ENCODE data around the gene TAF1C.

Gene TAF1C

DNA sequence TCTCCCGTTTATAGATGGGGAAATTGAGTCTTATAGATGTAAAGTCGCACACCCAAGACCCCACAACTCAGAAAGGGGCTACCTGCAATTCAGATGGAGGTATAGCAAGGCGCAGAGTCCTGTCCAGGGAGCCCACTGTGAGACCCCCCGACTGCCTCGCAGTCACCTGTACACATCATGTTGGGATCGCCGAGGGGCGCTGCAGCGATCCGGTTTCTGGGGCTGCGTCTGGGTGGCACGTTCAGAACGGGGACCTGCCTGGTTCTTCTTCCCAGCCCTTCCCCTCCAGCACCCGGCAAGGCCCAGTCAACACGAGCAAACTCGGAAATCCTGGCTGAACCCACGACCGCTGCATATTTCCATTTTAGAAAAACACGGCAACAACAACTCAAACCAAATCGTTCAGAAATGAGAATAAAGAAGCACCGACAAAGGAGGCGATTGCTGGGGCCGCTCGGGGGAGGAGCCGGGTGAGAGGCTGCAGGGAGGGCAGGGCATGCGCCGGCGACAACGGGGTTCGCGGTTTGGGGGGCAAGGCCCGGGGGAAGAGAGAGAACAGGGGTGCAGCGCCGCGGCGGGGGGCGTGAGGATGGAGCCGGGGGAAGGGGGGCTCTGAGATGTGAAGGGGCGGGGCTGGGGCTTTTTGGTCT, 42.5 kb downstream of the TAF1C start:
- Mint-ChIP-seq H3K4me3 (peak overlapping the region; percentile 95), H3K27ac (peak overlapping the region; percentile 86), H3K36me3 (peaks cover 3% of the 10 kb centered on the region), H3K27me3 (peaks cover 32% of the 10 kb centered on the region), H3K9me3 (no peaks in the 10 kb centered on the region), H3K4me1 (peaks cover 25% of the 10 kb centered on the region)
- peak; percentile 69 for DNase-seq
- CTCF ChIA-PET = interaction anchor here (0.9 to 1.0 kb wide), 2 partner anchors 31 to 59 kb away, joined by 3 read pairs; no protein-coding TSS in a partner anchor

GRCh38 chr16:84143784-84144199, 43.1 kb downstream of the TAF1C start:
- no peak for DNase-seq
- peak overlapping the region; percentile 95 for H3K4me3 Mint-ChIP-seq
- no peak overlapping the region for H3K27ac Mint-ChIP-seq
- peaks cover 30% of the 10 kb centered on the region for H3K4me1 Mint-ChIP-seq
- H3K36me3 Mint-ChIP-seq = peaks cover 3% of the 10 kb centered on the region
- H3K9me3 Mint-ChIP-seq = no peaks in the 10 kb centered on the region
- CTCF ChIA-PET = interaction anchor here (0.7 to 0.9 kb wide), 2 partner anchors 11 to 59 kb away, joined by 3 read pairs; no protein-coding TSS in a partner anchor
- peaks cover 32% of the 10 kb centered on the region for H3K27me3 Mint-ChIP-seq

DNA sequence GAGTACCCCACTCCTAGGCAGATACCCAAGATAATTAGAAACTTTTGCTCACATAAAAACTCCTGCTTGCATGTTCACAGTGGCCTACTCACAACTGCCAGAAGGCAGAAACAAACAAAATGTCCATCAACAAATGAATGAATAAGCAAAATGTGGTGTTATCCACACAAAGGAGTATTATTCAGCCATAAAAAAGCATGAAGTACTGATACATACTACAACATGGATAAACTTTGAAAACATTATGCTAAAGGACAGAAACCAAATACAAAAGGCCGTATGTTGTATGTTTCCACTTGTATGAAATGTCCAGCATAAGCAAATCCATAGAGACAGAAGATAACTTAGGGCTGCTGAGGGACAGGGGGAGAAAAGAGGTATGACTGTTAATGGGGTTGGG, 43.8 kb downstream of the TAF1C start:
- peaks cover 3% of the 10 kb centered on the region for H3K36me3 Mint-ChIP-seq
- H3K27ac Mint-ChIP-seq = no peak overlapping the region
- CTCF ChIA-PET = interaction anchor here (0.7 to 0.9 kb wide), 2 partner anchors 11 to 58 kb away, joined by 3 read pairs; no protein-coding TSS in a partner anchor
- H3K4me3 Mint-ChIP-seq = peak overlapping the region; percentile 95
- H3K4me1 Mint-ChIP-seq = peaks cover 36% of the 10 kb centered on the region
- H3K9me3 Mint-ChIP-seq = no peaks in the 10 kb centered on the region
- no peak for DNase-seq
- peaks cover 32% of the 10 kb centered on the region for H3K27me3 Mint-ChIP-seq

DNA sequence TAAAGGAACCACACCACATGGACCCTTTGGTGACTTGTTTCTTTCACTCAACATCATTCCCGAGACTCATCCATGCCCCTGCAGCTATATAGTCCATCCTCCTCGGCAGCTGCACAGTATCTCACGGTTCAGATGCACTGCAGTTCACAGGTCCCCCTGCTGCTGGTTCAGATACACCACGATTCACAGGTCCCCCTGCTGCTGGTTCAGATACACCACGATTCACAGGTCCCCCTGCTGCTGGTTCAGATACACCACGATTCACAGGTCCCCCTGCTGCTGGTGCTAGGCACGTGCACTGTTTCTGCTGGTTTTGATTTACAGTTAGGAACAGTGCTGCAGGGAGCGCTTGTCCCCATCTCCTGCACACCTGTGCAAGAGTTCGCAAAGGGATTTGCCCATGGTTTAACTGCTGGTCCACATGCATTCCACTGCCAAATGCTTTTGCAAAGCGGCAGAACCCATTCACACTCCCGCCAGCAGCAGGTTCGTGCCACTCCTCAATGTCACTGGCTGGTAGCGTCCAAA, 45.6 kb downstream of the TAF1C start:
- DNase-seq = peak; percentile 50
- H3K27me3 Mint-ChIP-seq = peaks cover 15% of the 10 kb centered on the region
- peaks cover 3% of the 10 kb centered on the region for H3K36me3 Mint-ChIP-seq
- CTCF ChIA-PET = interaction anchor here (0.8 kb wide), 2 partner anchors 9 to 53 kb away, joined by 3 to 4 read pairs; no protein-coding TSS in a partner anchor
- H3K4me3 Mint-ChIP-seq = no peak overlapping the region
- no peak overlapping the region for H3K27ac Mint-ChIP-seq
- H3K9me3 Mint-ChIP-seq = no peaks in the 10 kb centered on the region
- peaks cover 39% of the 10 kb centered on the region for H3K4me1 Mint-ChIP-seq

DNA sequence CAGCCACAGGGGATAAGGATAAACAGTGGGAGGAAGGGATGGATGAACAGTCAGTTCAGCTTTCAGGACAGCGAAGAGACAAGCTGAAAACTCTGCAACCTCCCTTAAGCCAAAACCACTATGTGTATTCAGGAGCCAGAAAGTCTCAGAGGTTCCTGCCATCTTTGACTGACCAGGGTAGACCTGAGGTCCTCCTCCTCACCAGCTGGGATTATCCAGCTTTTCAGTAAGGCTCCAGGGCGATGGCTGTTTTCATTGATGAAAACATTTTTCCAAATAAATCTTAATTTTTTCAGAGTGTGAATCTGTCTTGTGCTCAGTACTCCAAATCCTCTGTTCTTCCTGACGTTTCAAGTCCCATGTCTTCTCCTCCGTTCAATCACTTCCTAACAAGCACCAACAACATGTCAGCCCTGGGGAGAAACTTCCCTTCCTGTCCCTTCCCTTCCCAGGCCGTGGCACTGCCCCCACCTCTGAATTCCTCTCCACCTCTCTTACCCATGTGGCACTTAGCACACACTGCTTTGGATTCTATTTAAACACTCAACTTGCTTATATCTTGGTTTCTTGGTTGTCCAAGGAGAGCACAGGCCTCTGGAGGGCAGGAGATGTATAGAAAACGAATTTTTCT, 47.1 kb downstream of the TAF1C start:
- Mint-ChIP-seq H3K4me1 (peaks cover 36% of the 10 kb centered on the region), H3K9me3 (no peaks in the 10 kb centered on the region), H3K27me3 (peaks cover 7% of the 10 kb centered on the region), H3K27ac (no peak overlapping the region), H3K36me3 (peaks cover 3% of the 10 kb centered on the region), H3K4me3 (no peak overlapping the region)
- DNase-seq = no peak
- CTCF ChIA-PET = interaction anchor here (0.7 to 1.9 kb wide), 3 partner anchors 50 to 74 kb away, joined by 3 to 6 read pairs (median 4); no protein-coding TSS in a partner anchor

DNA sequence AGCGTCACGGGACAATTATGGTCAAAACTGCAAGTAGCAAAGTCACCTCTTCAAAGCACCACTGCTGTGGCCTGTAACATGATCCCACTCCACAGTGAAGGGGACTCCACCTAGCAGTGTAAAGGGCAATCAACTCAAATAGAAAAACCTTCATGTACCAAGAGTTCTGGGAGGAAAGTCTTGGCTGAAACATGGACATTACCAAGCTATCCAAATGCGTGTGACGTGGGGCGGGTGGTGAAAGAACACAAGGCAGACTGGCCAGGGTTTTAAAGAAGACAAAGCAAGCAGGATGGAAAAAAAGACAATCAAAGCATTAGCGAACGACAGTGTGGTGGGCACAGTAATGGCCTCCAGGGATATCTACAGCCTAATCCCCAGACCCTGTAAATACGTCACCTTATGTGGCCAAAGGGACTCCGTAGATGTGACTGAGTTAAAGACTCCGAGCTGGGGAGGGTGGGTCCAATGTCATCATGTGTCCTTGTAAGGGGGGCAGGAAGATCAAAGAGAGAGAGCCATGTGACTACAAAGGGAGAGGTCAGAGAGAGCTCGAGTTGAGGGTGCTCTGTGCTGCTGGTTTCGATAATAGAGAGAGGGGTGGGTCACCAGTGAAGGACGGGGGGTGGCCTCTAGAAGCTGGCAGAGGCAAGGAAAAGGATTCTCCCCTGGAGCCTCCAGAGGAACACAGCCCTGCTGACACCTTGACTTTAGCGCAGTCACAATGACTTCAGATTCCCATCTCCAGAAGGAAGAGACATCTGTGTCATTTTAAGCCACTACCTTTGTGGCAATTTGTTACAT, 47.8 kb downstream of the TAF1C start:
- H3K4me3 Mint-ChIP-seq = no peak overlapping the region
- peak; percentile 31 for DNase-seq
- no peaks in the 10 kb centered on the region for H3K27me3 Mint-ChIP-seq
- CTCF ChIA-PET = interaction anchor here (0.7 to 1.9 kb wide), 3 partner anchors 50 to 73 kb away, joined by 3 to 6 read pairs (median 4); no protein-coding TSS in a partner anchor
- H3K9me3 Mint-ChIP-seq = no peaks in the 10 kb centered on the region
- peaks cover 32% of the 10 kb centered on the region for H3K4me1 Mint-ChIP-seq
- no peaks in the 10 kb centered on the region for H3K36me3 Mint-ChIP-seq
- no peak overlapping the region for H3K27ac Mint-ChIP-seq

DNA sequence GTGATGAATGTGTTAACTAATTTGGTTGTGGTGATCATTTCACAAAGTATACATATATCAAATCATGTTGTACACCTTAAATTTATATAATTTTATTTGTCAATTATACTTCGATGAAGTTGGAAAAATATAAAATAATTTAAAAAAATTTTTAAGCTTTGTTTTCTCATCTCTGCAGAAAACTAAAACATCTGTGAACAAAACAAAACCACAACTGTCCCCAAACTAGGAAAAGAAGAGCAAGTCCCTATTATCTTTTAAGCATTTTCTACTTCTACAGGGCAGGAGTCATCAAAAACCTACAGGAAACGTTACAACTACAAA, 48.4 kb downstream of the TAF1C start:
- DNase-seq = no peak
- Mint-ChIP-seq H3K27me3 (no peaks in the 10 kb centered on the region), H3K4me3 (no peak overlapping the region), H3K9me3 (no peaks in the 10 kb centered on the region), H3K4me1 (peaks cover 30% of the 10 kb centered on the region), H3K27ac (no peak overlapping the region), H3K36me3 (no peaks in the 10 kb centered on the region)
- CTCF ChIA-PET = interaction anchor here (1.5 to 1.9 kb wide), 2 partner anchors 23 to 73 kb away, joined by 3 to 6 read pairs; no protein-coding TSS in a partner anchor

GRCh38 chr16:84137769-84138357, 49.0 kb downstream of the TAF1C start:
- H3K27ac Mint-ChIP-seq = no peak overlapping the region
- CTCF ChIA-PET = interaction anchor here (1.5 to 1.9 kb wide), 2 partner anchors 23 to 72 kb away, joined by 3 to 6 read pairs; no protein-coding TSS in a partner anchor
- no peak for DNase-seq
- no peaks in the 10 kb centered on the region for H3K36me3 Mint-ChIP-seq
- H3K4me3 Mint-ChIP-seq = no peak overlapping the region
- no peaks in the 10 kb centered on the region for H3K9me3 Mint-ChIP-seq
- no peaks in the 10 kb centered on the region for H3K27me3 Mint-ChIP-seq
- peaks cover 26% of the 10 kb centered on the region for H3K4me1 Mint-ChIP-seq

DNA sequence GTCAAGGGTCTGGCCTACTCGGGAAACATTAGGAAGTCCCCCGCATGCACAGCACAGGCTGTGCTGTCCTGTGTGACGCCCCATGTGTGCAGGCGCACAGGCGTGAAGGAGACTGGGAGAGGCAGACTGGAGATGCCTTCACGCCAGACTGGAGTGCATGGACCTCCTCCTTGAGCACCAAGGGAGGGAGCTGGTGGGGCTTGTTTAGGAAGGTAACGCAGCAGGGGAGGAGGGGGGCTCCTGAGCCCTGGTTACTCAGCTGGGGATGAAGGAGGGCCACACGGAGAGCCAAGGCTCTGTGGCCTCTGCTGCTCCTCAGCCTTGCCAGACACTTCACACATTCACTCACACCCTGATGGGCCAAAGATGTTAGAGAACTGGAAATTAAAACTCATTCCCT, 49.6 kb downstream of the TAF1C start:
- CTCF ChIA-PET = interaction anchor here (1.5 kb wide), 1 partner anchor 24 kb away, joined by 3 read pairs; no protein-coding TSS in a partner anchor
- H3K4me1 Mint-ChIP-seq = peaks cover 25% of the 10 kb centered on the region
- H3K27ac Mint-ChIP-seq = no peak overlapping the region
- H3K27me3 Mint-ChIP-seq = no peaks in the 10 kb centered on the region
- no peak for DNase-seq
- no peaks in the 10 kb centered on the region for H3K9me3 Mint-ChIP-seq
- no peak overlapping the region for H3K4me3 Mint-ChIP-seq
- no peaks in the 10 kb centered on the region for H3K36me3 Mint-ChIP-seq

DNA sequence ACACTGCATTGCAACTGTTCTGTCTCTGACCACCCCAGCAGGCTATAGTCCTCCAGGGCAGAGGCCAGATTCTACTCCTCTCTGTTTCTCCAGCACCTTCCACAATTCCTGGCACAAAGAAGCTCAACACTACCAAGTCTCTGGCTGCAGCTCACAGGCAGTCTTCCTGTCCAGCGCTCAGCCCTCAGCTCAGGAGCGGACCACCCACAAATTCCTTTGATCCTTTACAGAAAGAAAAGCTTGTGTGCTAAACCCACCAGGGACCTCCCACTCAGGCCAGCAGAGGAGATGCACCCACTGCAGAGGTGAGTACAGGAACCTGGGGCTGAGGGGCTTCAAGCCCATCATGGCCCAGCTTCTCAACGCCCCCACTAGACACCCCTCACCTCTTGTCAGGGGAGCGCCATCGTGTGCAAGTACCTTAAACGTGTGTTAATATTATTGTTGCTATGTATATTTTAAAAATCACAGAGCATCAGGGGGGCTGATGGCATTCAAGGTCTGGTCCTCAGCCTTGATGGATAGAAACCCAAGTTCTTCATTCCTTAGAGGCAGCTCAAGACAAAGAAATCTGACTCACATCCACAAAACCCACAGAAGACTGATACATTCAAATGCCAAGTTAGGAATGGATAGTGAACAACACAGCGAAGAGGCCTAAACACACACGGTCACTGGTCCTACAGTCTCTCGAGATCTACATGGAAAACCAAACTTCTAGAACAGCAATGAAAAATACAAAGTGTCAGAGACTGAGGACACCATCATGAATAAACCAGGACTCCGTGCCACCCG, 50.3 kb downstream of the TAF1C start:
- Mint-ChIP-seq H3K4me1 (peaks cover 22% of the 10 kb centered on the region), H3K27me3 (no peaks in the 10 kb centered on the region), H3K36me3 (no peaks in the 10 kb centered on the region), H3K27ac (no peak overlapping the region), H3K9me3 (no peaks in the 10 kb centered on the region), H3K4me3 (no peak overlapping the region)
- no peak for DNase-seq
- CTCF ChIA-PET = interaction anchor here (1.5 kb wide), 1 partner anchor 25 kb away, joined by 3 read pairs; no protein-coding TSS in a partner anchor

- no peak overlapping the region for H3K27ac Mint-ChIP-seq
- H3K4me3 Mint-ChIP-seq = no peak overlapping the region
- CTCF ChIA-PET = interaction anchor here (0.6 to 1.8 kb wide), 4 partner anchors 9 to 54 kb away, joined by 3 to 4 read pairs (median 4); partner anchors contain the start of gene TAF1C
- H3K36me3 Mint-ChIP-seq = peaks cover 4% of the 10 kb centered on the region
- H3K27me3 Mint-ChIP-seq = no peaks in the 10 kb centered on the region
- no peak for DNase-seq
- no peaks in the 10 kb centered on the region for H3K9me3 Mint-ChIP-seq
- H3K4me1 Mint-ChIP-seq = peaks cover under 1% of the 10 kb centered on the region
Measured at GRCh38 chr16:84132527-84133285, 54.2 kb downstream of the TAF1C start.

GRCh38 chr16:84131117-84131516, 55.7 kb downstream of the TAF1C start:
- Mint-ChIP-seq H3K9me3 (no peaks in the 10 kb centered on the region), H3K4me3 (no peak overlapping the region)

More at GRCh38 chr16:84131117-84131516, 55.7 kb downstream of the TAF1C start:
- CTCF ChIA-PET = interaction anchor here (1.8 kb wide), 1 partner anchor 56 kb away, joined by 4 read pairs; the partner anchor contains the start of gene TAF1C
- Mint-ChIP-seq H3K27me3 (no peaks in the 10 kb centered on the region), H3K4me1 (no peaks in the 10 kb centered on the region), H3K27ac (no peak overlapping the region), H3K36me3 (peaks cover 4% of the 10 kb centered on the region)
- no peak for DNase-seq

Data from activated naive CD4-positive, alpha-beta T cell treated with anti-CD3 and anti-CD28 coated beads, Interleukin-2, amount 10 ng/mL, durations not matched to agents 7 days and 5 days (primary cell).